ENCODE measurements around the gene PCAT7.

DNA sequence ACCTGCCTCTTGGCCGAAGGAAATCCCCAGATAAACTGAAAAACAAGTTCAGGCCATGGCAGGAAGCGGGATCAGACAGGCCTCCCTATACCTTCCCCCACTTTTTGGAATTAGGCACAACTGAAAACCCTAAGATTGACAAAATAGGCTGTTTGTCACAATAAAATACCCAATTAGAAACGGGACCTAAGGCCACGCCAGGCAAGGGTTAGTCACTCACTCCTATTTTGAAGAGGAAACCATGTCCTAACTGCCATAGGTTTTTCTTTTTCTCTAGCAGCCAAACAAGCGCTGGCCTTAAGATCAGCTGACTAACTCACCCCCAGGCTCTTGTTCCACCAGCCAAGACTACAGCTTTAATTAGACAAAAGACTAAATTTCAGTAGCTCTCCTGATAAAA is 26.8 kb downstream of the PCAT7 start:
- no peak for TF ChIP-seq YY1 (IDR thresholded peaks at IDR 0.05; ENCODE audit: insufficient read depth, insufficient read length)
- no peak for TF ChIP-seq ZNF274 (IDR thresholded peaks at IDR 0.05; ENCODE audit: low read depth, low read length)
